Gastroesophageal sphincter (tissue), 3 donors: ENCODE results near the gene EIF6.

Experiments
- EP300 ChIP-seq: sonication (generic); formaldehyde crosslinking; IDR thresholded peaks from one replicate; pipeline ENCODE4 v1.6.1; 2017; ENCODE audit warnings: antibody characterized with exemption, mild to moderate bottlenecking
- TF ChIP-seq, protein P1 (sequence below), 4 experiments: fragments of 200-600 bp in 2 of 4; fragments of 450-650 bp in 2 of 4; sonication (generic) in 1 of 4; IDR thresholded peaks; one replicate each; pipeline ENCODE4 v1.5.1; 2017 to 2019; ENCODE audit warnings: antibody characterized with exemption in 4 of 4, mild to moderate bottlenecking in 2 of 4, moderate library complexity in 2 of 4

DNA sequence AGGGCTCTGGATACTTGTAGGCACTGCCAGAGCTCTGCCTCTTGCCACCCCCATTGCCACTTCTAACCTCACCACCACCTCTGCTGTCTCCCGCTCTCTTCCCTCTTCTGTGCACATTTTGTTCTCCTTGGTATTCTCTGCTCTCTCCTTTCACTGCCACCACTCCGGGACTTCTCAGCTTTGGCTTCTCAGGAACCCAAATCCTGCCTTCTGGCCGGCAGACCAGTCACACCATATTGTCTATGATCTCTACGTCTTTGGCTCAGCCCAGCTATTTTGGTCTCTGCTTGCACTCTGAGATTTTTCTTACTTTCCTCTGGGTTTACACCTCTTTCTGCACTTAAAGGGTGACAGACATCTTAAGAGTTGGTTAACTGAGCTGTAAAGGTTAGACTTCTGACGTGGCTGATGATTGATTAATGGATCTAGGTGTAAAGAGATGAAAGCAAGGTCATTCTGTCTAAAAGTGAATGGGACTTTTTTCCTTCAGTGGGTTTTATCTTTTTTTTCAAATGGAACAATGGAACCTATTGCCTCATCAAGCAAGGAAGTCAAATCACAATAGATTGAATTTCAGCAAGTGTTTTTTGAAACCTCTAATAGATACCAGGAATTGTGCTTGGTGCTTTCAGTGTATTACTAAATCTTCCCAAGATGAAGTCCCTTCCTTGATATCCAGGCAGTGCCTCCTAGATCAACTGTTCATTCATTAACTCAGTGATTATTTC lies 44.3 kb downstream of the EIF6 start:
- TF ChIP-seq EP300, result no peak
- TF ChIP-seq, protein P1, sequence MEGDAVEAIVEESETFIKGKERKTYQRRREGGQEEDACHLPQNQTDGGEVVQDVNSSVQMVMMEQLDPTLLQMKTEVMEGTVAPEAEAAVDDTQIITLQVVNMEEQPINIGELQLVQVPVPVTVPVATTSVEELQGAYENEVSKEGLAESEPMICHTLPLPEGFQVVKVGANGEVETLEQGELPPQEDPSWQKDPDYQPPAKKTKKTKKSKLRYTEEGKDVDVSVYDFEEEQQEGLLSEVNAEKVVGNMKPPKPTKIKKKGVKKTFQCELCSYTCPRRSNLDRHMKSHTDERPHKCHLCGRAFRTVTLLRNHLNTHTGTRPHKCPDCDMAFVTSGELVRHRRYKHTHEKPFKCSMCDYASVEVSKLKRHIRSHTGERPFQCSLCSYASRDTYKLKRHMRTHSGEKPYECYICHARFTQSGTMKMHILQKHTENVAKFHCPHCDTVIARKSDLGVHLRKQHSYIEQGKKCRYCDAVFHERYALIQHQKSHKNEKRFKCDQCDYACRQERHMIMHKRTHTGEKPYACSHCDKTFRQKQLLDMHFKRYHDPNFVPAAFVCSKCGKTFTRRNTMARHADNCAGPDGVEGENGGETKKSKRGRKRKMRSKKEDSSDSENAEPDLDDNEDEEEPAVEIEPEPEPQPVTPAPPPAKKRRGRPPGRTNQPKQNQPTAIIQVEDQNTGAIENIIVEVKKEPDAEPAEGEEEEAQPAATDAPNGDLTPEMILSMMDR (IDR thresholded peaks at IDR 0.05), result no peak
